DMS 273 (cell line): Measurements from ENCODE around the gene ALMS1.
"Not testable (repeated sequence)": the region's sequence is repeated elsewhere in the genome, so short reads cannot be mapped to it uniquely, and the experiment has no call there.

Experiments used
- DNase-seq: peaks from one replicate; lab custom pipeline; 2025; ENCODE audit not compliant: unreplicated experiment; lab: John Stamatoyannopoulos, UW

Gene ALMS1

GRCh38 chr2:73385504-73386341, at the start of gene ALMS1:
Gene ALMS1 (plus strand): TSS chr2:73385836. CDS start chr2:73385869, 33 bp downstream.
- DNase-seq: peak; percentile 98

- no peak for DNase-seq
These were observed 47.8 kb upstream of the ALMS1 start for GRCh38 chr2:73337828-73338227.

DNA sequence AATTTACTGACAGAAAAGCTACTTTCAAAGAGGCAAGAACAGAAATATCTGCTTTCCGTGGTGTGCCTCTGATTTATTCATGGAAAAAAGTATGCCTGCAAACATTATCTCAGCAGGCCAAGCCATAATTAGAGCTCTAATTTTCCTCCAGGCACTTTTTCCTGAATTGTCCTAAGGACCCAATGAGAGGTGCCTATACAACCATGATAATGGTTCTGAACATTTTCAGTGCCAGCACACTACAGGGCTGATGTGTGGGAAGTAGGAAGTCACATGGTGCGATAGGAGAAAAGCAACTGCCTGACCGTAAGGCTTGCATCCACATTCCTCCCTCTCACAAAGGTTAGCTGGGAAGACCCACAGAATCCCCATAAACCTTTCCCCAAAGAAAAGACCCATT, 46.4 kb upstream of the ALMS1 start:
- peak; percentile 12 for DNase-seq

DNA sequence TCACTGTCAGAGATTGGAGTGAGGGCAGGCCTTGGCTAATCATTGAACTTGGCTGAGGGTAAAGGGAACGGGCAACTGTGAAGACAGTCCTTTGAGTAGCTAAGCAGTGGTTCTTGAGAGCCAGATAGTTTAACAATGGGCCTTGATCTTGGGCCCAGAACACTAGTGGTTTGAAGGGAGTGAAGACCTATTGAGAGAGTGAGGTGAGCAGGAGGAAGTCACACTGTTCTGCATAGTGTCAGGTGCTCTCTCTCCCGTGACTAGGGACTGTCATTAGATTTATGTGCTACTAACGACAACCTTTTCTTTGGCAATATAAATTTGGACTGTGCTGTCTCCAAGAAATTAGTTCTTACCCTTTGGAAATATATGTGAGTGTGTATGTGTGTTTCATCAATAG, 44.6 kb upstream of the ALMS1 start:
- DNase-seq: no peak

DNA sequence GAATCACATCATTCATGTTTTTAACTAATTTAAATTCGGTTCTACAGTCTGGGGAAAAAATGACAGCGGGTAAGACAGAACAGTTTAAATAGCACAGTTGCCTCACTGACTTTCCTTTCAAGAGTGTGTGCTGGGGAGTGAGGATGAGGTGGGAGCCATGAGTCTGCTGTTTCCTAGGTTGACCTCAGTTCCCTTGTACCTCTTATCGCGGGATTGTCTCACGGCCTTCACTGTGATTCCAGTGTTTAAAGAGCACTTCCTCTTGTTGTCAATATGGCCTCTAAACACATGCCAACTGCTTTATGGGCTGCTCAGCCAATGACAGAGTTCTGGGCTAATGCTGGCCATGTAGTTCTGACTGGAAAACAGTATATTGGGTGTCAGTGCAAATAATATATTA, 41.6 kb upstream of the ALMS1 start:
- no peak for DNase-seq

GRCh38 chr2:73344747-73345146, 40.9 kb upstream of the ALMS1 start:
- DNase-seq: not testable (repeated sequence)

DNA sequence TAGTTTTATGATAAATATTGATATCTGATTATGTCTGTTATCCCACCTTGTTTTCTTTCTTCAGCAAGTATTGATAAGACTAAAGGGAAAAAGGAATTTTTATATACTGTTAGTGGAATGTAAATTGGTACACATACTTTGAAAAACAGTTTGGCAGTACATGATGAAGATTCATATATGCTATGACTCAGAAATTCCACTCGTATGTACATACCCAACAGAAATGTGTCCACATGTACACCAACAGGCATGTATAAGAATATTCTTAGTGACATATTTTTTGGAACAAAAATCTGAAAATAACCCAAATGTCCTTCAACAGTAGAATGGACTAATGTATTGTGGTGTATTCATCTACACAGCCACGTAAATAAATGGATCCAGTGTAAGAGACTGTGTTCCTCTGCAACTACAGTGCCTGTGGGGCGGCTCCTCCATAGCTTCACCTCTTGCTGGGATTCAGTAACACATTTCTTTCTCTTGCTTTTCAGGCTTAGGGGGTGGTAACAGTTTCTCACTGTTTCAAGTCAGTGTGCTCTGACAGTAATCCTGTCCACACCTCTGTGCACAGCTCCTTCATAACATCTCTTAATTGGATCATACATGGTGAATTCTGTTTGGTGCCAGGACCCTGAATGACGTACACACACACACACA, 35.5 kb upstream of the ALMS1 start:
- no peak for DNase-seq

DNA sequence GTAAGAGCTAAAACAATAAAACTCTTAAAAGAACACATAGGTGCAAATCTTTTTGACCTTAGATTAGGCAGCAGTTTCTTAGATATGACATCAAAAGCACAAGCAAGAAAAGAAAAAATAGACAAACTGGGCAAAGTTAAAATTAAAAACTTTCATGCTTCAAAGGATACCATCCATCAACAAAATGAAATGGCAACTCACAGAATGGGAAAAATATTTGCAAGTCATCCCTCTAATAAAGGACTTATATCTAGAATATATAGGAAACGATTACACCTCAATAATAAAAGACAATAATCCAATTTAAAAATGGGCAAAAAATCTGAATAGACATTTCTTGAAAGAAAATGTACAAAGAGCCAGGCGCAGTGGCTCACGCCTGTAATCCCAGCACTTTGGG, 29.5 kb upstream of the ALMS1 start:
- DNase-seq: no peak

GRCh38 chr2:73359915-73360697, 25.5 kb upstream of the ALMS1 start:
- peak; percentile 54 for DNase-seq

DNA sequence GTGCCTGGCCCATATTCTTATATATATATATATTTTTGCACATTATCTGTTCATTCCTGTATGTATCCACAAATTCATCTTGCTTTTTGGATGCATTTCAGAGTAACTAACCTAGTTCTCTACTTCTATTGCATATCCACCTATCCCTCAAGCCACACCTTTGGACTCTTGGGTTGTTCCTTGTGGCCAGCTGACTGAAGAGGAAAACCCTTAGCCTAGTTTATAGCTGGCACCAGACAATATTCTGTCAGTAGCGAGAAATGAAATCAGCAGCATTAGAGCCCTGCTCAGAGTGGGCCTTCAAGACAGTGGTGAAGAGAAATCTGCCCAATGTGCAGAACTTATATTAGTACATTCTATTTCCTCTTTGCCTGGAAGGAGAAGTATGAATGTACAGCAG, 19.6 kb upstream of the ALMS1 start:
- DNase-seq: no peak

GRCh38 chr2:73368781-73369180, 16.9 kb upstream of the ALMS1 start:
- DNase-seq: no peak

GRCh38 chr2:73370348-73370747, 15.3 kb upstream of the ALMS1 start:
- no peak for DNase-seq

- DNase-seq: no peak
These were observed 12.3 kb upstream of the ALMS1 start for GRCh38 chr2:73373344-73373743.

GRCh38 chr2:73374269-73374668, 11.4 kb upstream of the ALMS1 start:
- DNase-seq: no peak

DNA sequence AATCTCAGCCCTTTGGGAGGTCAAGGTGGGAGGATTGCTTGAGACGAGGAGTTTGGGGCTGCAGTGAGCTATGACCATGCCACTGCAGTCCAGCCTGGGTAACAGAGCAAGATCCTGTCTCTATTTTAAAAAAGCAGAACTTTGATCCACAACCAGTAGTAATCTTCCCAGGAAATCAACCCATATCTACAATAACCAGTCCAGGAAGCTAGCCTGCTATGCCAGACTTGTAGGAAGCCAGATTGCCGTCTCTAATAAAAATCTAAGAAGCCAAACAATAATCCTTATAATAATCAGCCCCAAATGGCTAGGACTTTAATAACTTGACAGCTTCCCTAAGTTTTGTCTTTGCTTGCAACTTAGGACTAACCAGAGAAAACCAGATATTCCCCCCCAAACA, 9.0 kb upstream of the ALMS1 start:
- DNase-seq: no peak

GRCh38 chr2:73383036-73383435, 2.6 kb upstream of the ALMS1 start:
- DNase-seq: no peak

DNA sequence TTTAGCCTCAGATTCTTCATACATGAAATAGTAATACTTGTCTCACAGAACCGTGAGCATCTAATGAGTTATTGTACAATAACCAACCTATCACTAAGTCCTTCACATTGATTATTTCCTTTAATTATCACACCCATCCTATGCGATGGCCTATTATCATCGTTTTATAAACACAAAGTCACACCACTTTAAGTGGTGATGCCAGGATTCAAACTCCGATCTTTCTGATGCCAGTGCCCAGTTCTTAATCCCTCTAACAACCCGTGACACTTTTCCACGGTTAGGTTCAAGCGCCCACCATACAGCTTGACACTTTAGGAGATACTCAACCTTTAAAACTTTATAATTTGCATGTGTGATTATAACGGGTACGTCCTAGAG, 523 bp upstream of the ALMS1 start:
- DNase-seq: no peak

GRCh38 chr2:73386342-73386868, 769 bp downstream of the ALMS1 start:
- DNase-seq: no peak

GRCh38 chr2:73386894-73387636, 1.4 kb downstream of the ALMS1 start:
- DNase-seq: peak; percentile 31

DNA sequence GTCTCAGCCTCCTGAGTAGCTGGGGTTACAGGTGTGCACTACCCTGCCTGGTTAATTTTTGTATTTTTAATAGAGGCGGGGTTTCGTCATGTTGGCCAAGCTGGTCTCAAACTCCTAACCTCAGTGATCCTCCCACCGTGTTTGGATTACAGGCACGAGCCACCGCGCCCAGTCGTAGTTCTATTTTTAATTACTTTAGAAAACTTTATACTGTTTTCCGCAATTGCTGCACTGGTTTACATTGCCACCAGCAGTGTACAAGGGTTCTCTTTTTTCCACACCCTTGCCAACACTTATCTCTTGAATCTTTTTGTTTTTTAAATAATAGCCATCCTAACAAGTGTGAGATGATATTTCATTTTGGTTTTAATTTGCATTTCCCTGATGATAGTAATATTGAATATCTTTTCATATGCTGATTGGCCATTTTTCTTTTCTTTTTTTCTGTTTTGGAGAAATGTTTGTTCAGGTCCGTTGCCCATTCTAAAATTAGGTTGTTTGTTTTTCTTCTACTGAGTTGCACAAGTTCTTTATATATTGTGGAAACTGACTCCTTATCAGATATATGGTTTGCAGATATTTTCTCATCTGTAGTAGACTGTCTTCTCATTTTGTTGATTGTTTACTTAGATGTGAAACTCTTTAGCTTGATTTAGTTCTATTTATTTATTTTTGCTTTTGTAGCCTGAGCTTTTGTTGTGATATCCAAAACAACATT, 16.9 kb downstream of the ALMS1 start:
- no peak for DNase-seq
